Esophagus muscularis mucosa (tissue), 4 donors: Measurements from ENCODE around the gene ARPC2.

ENCODE experiments used
- EP300 ChIP-seq: sonication (generic); formaldehyde crosslinking; IDR thresholded peaks from one replicate; pipeline ENCODE4 v1.6.1; 2017; ENCODE audit warnings: antibody characterized with exemption
- POLR2A ChIP-seq: fragments of 450-650 bp; IDR thresholded peaks from one replicate; pipeline ENCODE4 v1.6.1; 2017; ENCODE audit warnings: antibody characterized with exemption, moderate library complexity, mild to moderate bottlenecking, low read depth
- TF ChIP-seq, protein P1 (sequence below), 3 experiments: fragments of 200-600 bp in 2 of 3; fragments of 450-650 bp in 1 of 3; sonication (generic) in 2 of 3; IDR thresholded peaks; one replicate each; pipeline ENCODE4 v1.5.1; 2017 to 2019; ENCODE audit warnings: antibody characterized with exemption in 3 of 3, mild to moderate bottlenecking in 2 of 3, moderate library complexity in 1 of 3

DNA sequence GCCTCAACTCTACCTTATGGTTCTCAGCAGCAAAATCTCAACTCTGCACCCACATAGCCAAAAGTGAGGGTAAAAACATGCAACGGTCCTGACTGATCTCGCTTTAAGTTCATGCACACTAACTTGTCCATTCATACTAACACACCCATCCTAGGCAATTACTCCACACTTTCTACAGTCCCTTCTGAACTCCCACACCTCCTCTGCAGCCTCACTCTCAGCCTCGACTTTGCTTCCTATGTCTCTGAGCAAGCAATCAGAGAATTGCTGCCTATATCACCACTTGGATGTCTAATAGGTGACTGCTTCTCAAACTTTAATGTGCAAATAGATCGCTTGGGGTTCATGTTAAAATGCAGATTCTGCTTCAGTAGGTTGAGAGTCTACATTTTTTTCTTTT lies 83.2 kb downstream of the ARPC2 start:
- TF ChIP-seq, protein P1, sequence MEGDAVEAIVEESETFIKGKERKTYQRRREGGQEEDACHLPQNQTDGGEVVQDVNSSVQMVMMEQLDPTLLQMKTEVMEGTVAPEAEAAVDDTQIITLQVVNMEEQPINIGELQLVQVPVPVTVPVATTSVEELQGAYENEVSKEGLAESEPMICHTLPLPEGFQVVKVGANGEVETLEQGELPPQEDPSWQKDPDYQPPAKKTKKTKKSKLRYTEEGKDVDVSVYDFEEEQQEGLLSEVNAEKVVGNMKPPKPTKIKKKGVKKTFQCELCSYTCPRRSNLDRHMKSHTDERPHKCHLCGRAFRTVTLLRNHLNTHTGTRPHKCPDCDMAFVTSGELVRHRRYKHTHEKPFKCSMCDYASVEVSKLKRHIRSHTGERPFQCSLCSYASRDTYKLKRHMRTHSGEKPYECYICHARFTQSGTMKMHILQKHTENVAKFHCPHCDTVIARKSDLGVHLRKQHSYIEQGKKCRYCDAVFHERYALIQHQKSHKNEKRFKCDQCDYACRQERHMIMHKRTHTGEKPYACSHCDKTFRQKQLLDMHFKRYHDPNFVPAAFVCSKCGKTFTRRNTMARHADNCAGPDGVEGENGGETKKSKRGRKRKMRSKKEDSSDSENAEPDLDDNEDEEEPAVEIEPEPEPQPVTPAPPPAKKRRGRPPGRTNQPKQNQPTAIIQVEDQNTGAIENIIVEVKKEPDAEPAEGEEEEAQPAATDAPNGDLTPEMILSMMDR (IDR thresholded peaks at IDR 0.05): no peak
- TF ChIP-seq POLR2A (no peak), EP300 (no peak)
